ENCODE results near the gene OBSCN. TPM values are rescaled to one million over a fixed set of nuclear protein-coding genes. Genes with fewer than 3 reads are reported as not detected.
A peak's percentile ranks its signal among the peaks of the same experiment; 100 is the strongest.

The OBSCN gene
- total RNA-seq, 2 experiments from 2014 or later = 80.8 to 82.2 TPM

GRCh38 chr1:228376262-228376628, 168.4 kb downstream of the OBSCN start:
- no peak for ATAC-seq (ENCODE audit: poor library complexity)
- peaks cover 0 to 4% of the 10 kb centered on the region in 2 experiments for H3K27me3 ChIP-seq (ENCODE audit: control insufficient read depth in 1 of 2, insufficient read depth in 2 of 2, low read length in 2 of 2)
- Mint-ChIP-seq H3K4me1 (ENCODE audit: low read depth) (no peaks in the 10 kb centered on the region), H3K9me3 (no peaks in the 10 kb centered on the region), H3K4me3 (peak overlapping the region; percentile 7), H3K27me3 (no peaks in the 10 kb centered on the region), H3K27ac (no peak overlapping the region), H3K36me3 (ENCODE audit: low read depth) (peaks cover 3% of the 10 kb centered on the region)
- H3K9me3 ChIP-seq (ENCODE audit: control insufficient read depth in 1 of 2, insufficient read depth in 1 of 2, low read length in 2 of 2) = peaks cover 0 to 11% of the 10 kb centered on the region in 2 experiments
- H3K27ac ChIP-seq (ENCODE audit: low read depth in 1 of 2, low read length in 2 of 2) = no peak overlapping the region
- H3K4me3 ChIP-seq (ENCODE audit: low read length) = no peak overlapping the region
- intact Hi-C loops (cut with DNase I, micrococcal nuclease) = no loop called here
- peaks cover 16% of the 10 kb centered on the region for H3K4me1 ChIP-seq (ENCODE audit: insufficient read depth, low read length)
- ChIA-PET CTCF (no interaction called here), POLR2A (no interaction called here)
- TF ChIP-seq CTCF (IDR thresholded peaks at IDR 0.05) = no peak
- no peaks in the 10 kb centered on the region for H3K36me3 ChIP-seq (ENCODE audit: insufficient read depth, low read length)
- no peak for DNase-seq

GRCh38 chr1:228376651-228377631, 169.1 kb downstream of the OBSCN start:
- ATAC-seq (ENCODE audit: poor library complexity) (no peak), DNase-seq (no peak)
- peaks cover 3% of the 10 kb centered on the region for H3K36me3 Mint-ChIP-seq (ENCODE audit: low read depth)
- H3K27me3 ChIP-seq (ENCODE audit: control insufficient read depth in 1 of 2, insufficient read depth in 2 of 2, low read length in 2 of 2) = peaks cover 0 to 4% of the 10 kb centered on the region in 2 experiments
- intact Hi-C loops (cut with DNase I, micrococcal nuclease) = no loop called here
- H3K4me1 Mint-ChIP-seq (ENCODE audit: low read depth) = no peaks in the 10 kb centered on the region
- no peak overlapping the region for H3K27ac Mint-ChIP-seq
- H3K27ac ChIP-seq (ENCODE audit: low read depth in 1 of 2, low read length in 2 of 2) = no peak overlapping the region
- H3K36me3 ChIP-seq (ENCODE audit: insufficient read depth, low read length) = no peaks in the 10 kb centered on the region
- H3K9me3 Mint-ChIP-seq = no peaks in the 10 kb centered on the region
- H3K4me1 ChIP-seq (ENCODE audit: insufficient read depth, low read length) = peaks cover 16% of the 10 kb centered on the region
- peaks cover 0 to 11% of the 10 kb centered on the region in 2 experiments for H3K9me3 ChIP-seq (ENCODE audit: control insufficient read depth in 1 of 2, insufficient read depth in 1 of 2, low read length in 2 of 2)
- no peak overlapping the region for H3K4me3 ChIP-seq (ENCODE audit: low read length)
- CTCF ChIA-PET = no interaction called here
- TF ChIP-seq CTCF (IDR thresholded peaks at IDR 0.05) = no peak
- POLR2A ChIA-PET = no interaction called here
- no peaks in the 10 kb centered on the region for H3K27me3 Mint-ChIP-seq
- peak overlapping the region; percentile 54 for H3K4me3 Mint-ChIP-seq

- H3K4me3 ChIP-seq (ENCODE audit: low read length) = peak overlapping the region; percentile 53
- Mint-ChIP-seq H3K27ac (no peak overlapping the region), H3K4me1 (ENCODE audit: low read depth) (no peaks in the 10 kb centered on the region), H3K9me3 (no peaks in the 10 kb centered on the region), H3K27me3 (no peaks in the 10 kb centered on the region), H3K4me3 (peak overlapping the region; percentile 54), H3K36me3 (ENCODE audit: low read depth) (peaks cover 3% of the 10 kb centered on the region)
- intact Hi-C loops (cut with DNase I, micrococcal nuclease) = loop anchor here (2.0 kb wide), 2 partner anchors 137 to 139 kb away; no protein-coding TSS in a partner anchor
- CTCF ChIA-PET = no interaction called here
- H3K27ac ChIP-seq (ENCODE audit: low read depth in 1 of 2, low read length in 2 of 2) = no peak overlapping the region
- H3K4me1 ChIP-seq (ENCODE audit: insufficient read depth, low read length) = peaks cover 16% of the 10 kb centered on the region
- H3K27me3 ChIP-seq (ENCODE audit: control insufficient read depth in 1 of 2, insufficient read depth in 2 of 2, low read length in 2 of 2) = peaks cover 0 to 4% of the 10 kb centered on the region in 2 experiments
- TF ChIP-seq CTCF (IDR thresholded peaks at IDR 0.05) = no peak
- DNase-seq = no peak
- peaks cover 0 to 11% of the 10 kb centered on the region in 2 experiments for H3K9me3 ChIP-seq (ENCODE audit: control insufficient read depth in 1 of 2, insufficient read depth in 1 of 2, low read length in 2 of 2)
- H3K36me3 ChIP-seq (ENCODE audit: insufficient read depth, low read length) = no peaks in the 10 kb centered on the region
- POLR2A ChIA-PET = no interaction called here
- ATAC-seq (ENCODE audit: poor library complexity) = no peak
Measured at GRCh38 chr1:228377664-228378089, 169.8 kb downstream of the OBSCN start.
